Measurements from ENCODE around the gene HOXA6. TPM values are rescaled to one million over a fixed set of nuclear protein-coding genes. Genes with fewer than 3 reads are reported as not detected.

HOXA6 gene
- total RNA-seq, 1 donor from 2014 or later: 6.5 TPM

DNA sequence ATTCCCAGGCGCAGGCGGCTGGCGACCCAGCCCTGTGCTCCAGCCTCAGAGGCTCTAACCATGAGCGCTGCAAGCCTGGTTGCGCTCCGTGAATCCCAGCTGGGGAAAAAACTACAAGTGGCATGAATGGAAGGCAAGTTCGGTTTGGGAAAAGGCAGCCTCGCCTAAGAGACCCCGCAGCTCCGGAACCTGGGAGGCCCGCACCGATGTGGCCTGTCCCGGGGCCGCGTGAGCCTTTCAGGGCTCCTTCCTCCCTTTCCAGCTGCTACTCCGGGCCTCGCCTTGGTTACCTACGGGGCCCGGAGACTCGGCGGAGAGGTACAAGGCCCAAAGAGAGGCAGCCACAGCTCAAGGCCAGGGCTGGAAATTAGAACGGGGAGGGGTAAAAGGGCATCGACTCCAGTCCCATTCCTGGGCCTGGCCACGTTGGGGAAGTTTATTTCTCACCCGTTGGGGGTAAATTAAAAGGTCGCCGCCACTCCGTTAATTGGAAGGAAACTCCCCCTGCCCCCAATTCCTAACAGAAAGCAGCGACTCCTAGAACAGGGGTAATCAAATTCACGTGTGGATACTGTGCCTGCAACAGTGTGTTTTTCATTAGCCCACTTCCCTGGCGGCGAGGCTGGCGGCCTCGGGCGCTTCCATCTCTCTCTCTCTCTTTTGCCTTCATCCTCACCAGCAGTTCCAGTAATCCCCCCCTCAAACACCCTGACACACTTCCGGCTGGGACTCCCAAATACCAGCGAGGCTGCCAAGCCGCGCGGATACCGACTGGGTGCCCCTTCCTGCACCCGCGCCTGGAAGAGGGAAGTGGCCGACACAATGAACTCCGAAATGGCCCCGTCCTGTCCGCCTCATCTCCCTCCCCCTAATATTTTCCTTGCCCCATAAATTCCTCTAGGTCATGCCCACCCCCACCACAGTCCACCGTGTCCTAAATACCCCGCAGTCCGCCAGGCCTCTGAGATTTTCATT is 19.2 kb upstream of the HOXA6 start:
- DNase-seq (peak; percentile 53), ATAC-seq (no peak)
- Histone ChIP-seq H3K27ac (no peak overlapping the region), H3K4me3 (no peak overlapping the region), H3K4me1 (peaks cover 24% of the 10 kb centered on the region), H3K9me3 (no peaks in the 10 kb centered on the region), H3K27me3 (peaks cover 99% of the 10 kb centered on the region), H3K36me3 (no peaks in the 10 kb centered on the region)
- TF ChIP-seq, protein P1, sequence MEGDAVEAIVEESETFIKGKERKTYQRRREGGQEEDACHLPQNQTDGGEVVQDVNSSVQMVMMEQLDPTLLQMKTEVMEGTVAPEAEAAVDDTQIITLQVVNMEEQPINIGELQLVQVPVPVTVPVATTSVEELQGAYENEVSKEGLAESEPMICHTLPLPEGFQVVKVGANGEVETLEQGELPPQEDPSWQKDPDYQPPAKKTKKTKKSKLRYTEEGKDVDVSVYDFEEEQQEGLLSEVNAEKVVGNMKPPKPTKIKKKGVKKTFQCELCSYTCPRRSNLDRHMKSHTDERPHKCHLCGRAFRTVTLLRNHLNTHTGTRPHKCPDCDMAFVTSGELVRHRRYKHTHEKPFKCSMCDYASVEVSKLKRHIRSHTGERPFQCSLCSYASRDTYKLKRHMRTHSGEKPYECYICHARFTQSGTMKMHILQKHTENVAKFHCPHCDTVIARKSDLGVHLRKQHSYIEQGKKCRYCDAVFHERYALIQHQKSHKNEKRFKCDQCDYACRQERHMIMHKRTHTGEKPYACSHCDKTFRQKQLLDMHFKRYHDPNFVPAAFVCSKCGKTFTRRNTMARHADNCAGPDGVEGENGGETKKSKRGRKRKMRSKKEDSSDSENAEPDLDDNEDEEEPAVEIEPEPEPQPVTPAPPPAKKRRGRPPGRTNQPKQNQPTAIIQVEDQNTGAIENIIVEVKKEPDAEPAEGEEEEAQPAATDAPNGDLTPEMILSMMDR (IDR thresholded peaks at IDR 0.05): no peak
- intact Hi-C loops (cut with DNase I): loop anchor here (10.0 kb wide), 2 partner anchors 1272 to 1302 kb away; no protein-coding TSS in a partner anchor

DNA sequence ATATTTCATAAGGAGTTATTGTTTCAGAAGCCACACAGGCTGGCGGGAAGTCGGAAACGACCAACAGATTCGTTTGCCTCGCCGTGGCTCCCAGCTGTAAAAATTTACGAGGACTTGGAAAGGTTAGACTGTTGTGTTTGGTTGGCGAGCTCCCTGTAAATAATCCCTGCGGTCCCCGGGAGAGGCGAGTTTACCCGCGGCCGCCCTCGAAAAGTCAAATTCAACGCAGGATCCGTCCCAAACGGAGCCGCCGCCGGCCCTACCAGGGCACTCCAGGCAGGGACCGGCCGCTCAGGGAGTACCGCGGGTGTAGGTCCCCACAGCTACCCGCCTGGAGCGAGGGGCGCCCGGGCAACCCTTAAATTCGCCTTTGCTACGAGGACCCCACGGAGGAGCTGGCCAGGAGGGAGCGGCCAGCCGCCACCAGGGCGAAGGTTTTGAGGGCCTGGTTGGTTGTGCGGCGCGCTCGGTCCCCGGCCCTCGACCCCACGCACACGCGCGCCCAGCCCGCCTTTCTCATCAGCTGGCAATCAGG is 18.5 kb upstream of the HOXA6 start:
- intact Hi-C loops (cut with DNase I): loop anchor here (10.0 kb wide), 2 partner anchors 1271 to 1301 kb away; no protein-coding TSS in a partner anchor
- no peaks in the 10 kb centered on the region for H3K36me3 ChIP-seq
- peak overlapping the region; percentile 39 for H3K4me3 ChIP-seq
- TF ChIP-seq, protein P1 (IDR thresholded peaks at IDR 0.05): no peak
- H3K27ac ChIP-seq: no peak overlapping the region
- no peaks in the 10 kb centered on the region for H3K9me3 ChIP-seq
- H3K4me1 ChIP-seq: peaks cover 27% of the 10 kb centered on the region
- peaks cover 97% of the 10 kb centered on the region for H3K27me3 ChIP-seq
- ATAC-seq (no peak), DNase-seq (peak; percentile 63)

- Histone ChIP-seq H3K27me3 (peaks cover 94% of the 10 kb centered on the region), H3K4me3 (peak within 1 kb of the TSS; percentile 39), H3K27ac (no peak within 1 kb of the TSS), H3K4me1 (peaks cover 32% of the 10 kb centered on the region), H3K9me3 (no peaks in the 10 kb centered on the region), H3K36me3 (no peaks in the 10 kb centered on the region)
- intact Hi-C loops (cut with DNase I): loop anchor here (10.0 kb wide), 2 partner anchors 1271 to 1301 kb away; no protein-coding TSS in a partner anchor
- peak; percentile 25 for ATAC-seq
- TF ChIP-seq, protein P1 (IDR thresholded peaks at IDR 0.05): no peak
- DNase-seq: peak; percentile 76
Measured at GRCh38 chr7:27165089-27165995, 17.8 kb upstream of the HOXA6 start, which contains the start of gene HOXA9. Gene HOXA9 (minus strand): TSS chr7:27165537. CDS start chr7:27165457, 80 bp downstream.

GRCh38 chr7:27164367-27165088 is 17.0 kb upstream of the HOXA6 start:
- Histone ChIP-seq H3K27me3 (peaks cover 94% of the 10 kb centered on the region), H3K27ac (no peak overlapping the region), H3K9me3 (no peaks in the 10 kb centered on the region), H3K36me3 (no peaks in the 10 kb centered on the region), H3K4me1 (peaks cover 30% of the 10 kb centered on the region), H3K4me3 (peak overlapping the region; percentile 39)
- DNase-seq: peak; percentile 70
- TF ChIP-seq, protein P1 (IDR thresholded peaks at IDR 0.05): no peak
- no peak for ATAC-seq
- intact Hi-C loops (cut with DNase I): loop anchor here (10.0 kb wide), 2 partner anchors 1270 to 1300 kb away; no protein-coding TSS in a partner anchor
